ENCODE data around the gene HTT. TPM values are rescaled to one million over a fixed set of nuclear protein-coding genes. Genes with fewer than 3 reads are reported as not detected.

Gene HTT
- total RNA-seq, 1 donor from 2014 or later = 49.8 TPM

GRCh38 chr4:3254302-3255131 is 180.0 kb downstream of the HTT start:
- Histone ChIP-seq H3K4me3 (no peak overlapping the region), H3K9me3 (no peaks in the 10 kb centered on the region), H3K36me3 (no peaks in the 10 kb centered on the region), H3K27me3 (no peaks in the 10 kb centered on the region), H3K4me1 (no peaks in the 10 kb centered on the region), H3K27ac (no peak overlapping the region)
- intact Hi-C loops (cut with DNase I) = no loop called here
- TF ChIP-seq POLR2A (IDR thresholded peaks at IDR 0.05) (no peak), CTCF (IDR thresholded peaks at IDR 0.05) (no peak), POLR2AphosphoS5 (IDR thresholded peaks at IDR 0.05; ENCODE audit: insufficient read depth in 1 of 2, low read depth in 1 of 2) (no peak)
- no peak for DNase-seq (ENCODE audit: extremely low spot score in 2 of 2)

GRCh38 chr4:3255611-3256186 is 181.2 kb downstream of the HTT start:
- Histone ChIP-seq H3K27me3 (no peaks in the 10 kb centered on the region), H3K27ac (no peak overlapping the region), H3K9me3 (no peaks in the 10 kb centered on the region), H3K36me3 (no peaks in the 10 kb centered on the region), H3K4me3 (no peak overlapping the region), H3K4me1 (no peaks in the 10 kb centered on the region)
- no peak for TF ChIP-seq POLR2AphosphoS5 (IDR thresholded peaks at IDR 0.05; ENCODE audit: insufficient read depth in 1 of 2, low read depth in 1 of 2)
- TF ChIP-seq POLR2A (IDR thresholded peaks at IDR 0.05) = no peak
- TF ChIP-seq CTCF (IDR thresholded peaks at IDR 0.05) = no peak
- intact Hi-C loops (cut with DNase I) = no loop called here
- no peak for DNase-seq (ENCODE audit: extremely low spot score in 2 of 2)

- intact Hi-C loops (cut with DNase I) = no loop called here
- no peak for DNase-seq (ENCODE audit: extremely low spot score in 2 of 2)
- Histone ChIP-seq H3K27ac (no peak overlapping the region), H3K27me3 (no peaks in the 10 kb centered on the region), H3K36me3 (no peaks in the 10 kb centered on the region), H3K4me3 (no peak overlapping the region), H3K4me1 (no peaks in the 10 kb centered on the region), H3K9me3 (no peaks in the 10 kb centered on the region)
- TF ChIP-seq POLR2A (IDR thresholded peaks at IDR 0.05) (no peak), POLR2AphosphoS5 (IDR thresholded peaks at IDR 0.05; ENCODE audit: insufficient read depth in 1 of 2, low read depth in 1 of 2) (no peak), CTCF (IDR thresholded peaks at IDR 0.05) (no peak)
Observed at GRCh38 chr4:3256230-3257102, 182.0 kb downstream of the HTT start.

- no peaks in the 10 kb centered on the region for H3K36me3 ChIP-seq
- no peaks in the 10 kb centered on the region for H3K4me1 ChIP-seq
- intact Hi-C loops (cut with DNase I) = no loop called here
- H3K9me3 ChIP-seq = no peaks in the 10 kb centered on the region
- no peak overlapping the region for H3K27ac ChIP-seq
- no peak overlapping the region for H3K4me3 ChIP-seq
- DNase-seq (ENCODE audit: extremely low spot score in 2 of 2) = no peak
- H3K27me3 ChIP-seq = no peaks in the 10 kb centered on the region
- TF ChIP-seq POLR2A (IDR thresholded peaks at IDR 0.05) (no peak), POLR2AphosphoS5 (IDR thresholded peaks at IDR 0.05; ENCODE audit: insufficient read depth in 1 of 2, low read depth in 1 of 2) (no peak), CTCF (IDR thresholded peaks at IDR 0.05) (no peak)
Observed at GRCh38 chr4:3257103-3257555, 182.6 kb downstream of the HTT start.
